ENCODE measurements around the gene TP53TG5. TPM values are rescaled to one million over a fixed set of nuclear protein-coding genes. Genes with fewer than 3 reads are reported as not detected.

Gene TP53TG5
- polyA plus RNA-seq, 1 experiment: not detected

DNA sequence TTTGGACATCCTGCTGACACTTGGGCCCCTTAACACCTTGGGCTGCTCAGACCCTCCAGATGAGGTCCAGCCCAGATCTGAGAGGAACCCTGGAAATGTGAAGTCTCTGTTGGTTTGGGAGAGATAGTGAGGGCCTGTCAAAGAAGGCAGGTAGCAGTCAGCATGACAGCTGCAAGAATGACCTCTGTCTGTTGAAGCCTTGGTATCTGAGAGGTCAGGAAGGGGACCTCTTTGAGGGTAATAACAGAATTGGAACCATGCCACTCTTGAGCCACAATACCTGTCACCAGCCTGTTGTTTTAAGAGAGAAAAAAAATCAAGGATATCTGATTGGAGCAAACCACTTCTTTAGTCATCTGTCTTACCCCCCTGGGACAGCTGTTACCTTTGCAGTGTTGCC, 11.0 kb downstream of the TP53TG5 start:
- H3K27me3 ChIP-seq (ENCODE audit: control insufficient read depth, insufficient read depth, low read length): no peaks in the 10 kb centered on the region
- ChIA-PET POLR2A (no interaction called here), CTCF (interaction anchor here (0.8 to 13.8 kb wide), 2 partner anchors 69 to 85 kb away, joined by 4 to 101 read pairs; no protein-coding TSS in a partner anchor)
- no peak overlapping the region for H3K4me3 ChIP-seq (ENCODE audit: low read depth, low read length)
- no peak for DNase-seq (ENCODE audit: low read depth)
- TF ChIP-seq, protein P1, sequence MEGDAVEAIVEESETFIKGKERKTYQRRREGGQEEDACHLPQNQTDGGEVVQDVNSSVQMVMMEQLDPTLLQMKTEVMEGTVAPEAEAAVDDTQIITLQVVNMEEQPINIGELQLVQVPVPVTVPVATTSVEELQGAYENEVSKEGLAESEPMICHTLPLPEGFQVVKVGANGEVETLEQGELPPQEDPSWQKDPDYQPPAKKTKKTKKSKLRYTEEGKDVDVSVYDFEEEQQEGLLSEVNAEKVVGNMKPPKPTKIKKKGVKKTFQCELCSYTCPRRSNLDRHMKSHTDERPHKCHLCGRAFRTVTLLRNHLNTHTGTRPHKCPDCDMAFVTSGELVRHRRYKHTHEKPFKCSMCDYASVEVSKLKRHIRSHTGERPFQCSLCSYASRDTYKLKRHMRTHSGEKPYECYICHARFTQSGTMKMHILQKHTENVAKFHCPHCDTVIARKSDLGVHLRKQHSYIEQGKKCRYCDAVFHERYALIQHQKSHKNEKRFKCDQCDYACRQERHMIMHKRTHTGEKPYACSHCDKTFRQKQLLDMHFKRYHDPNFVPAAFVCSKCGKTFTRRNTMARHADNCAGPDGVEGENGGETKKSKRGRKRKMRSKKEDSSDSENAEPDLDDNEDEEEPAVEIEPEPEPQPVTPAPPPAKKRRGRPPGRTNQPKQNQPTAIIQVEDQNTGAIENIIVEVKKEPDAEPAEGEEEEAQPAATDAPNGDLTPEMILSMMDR (IDR thresholded peaks at IDR 0.05; ENCODE audit: insufficient read depth, low read depth, low read length): no peak
- H3K36me3 ChIP-seq (ENCODE audit: control insufficient read depth, insufficient read depth, low read length): peaks cover 16% of the 10 kb centered on the region

DNA sequence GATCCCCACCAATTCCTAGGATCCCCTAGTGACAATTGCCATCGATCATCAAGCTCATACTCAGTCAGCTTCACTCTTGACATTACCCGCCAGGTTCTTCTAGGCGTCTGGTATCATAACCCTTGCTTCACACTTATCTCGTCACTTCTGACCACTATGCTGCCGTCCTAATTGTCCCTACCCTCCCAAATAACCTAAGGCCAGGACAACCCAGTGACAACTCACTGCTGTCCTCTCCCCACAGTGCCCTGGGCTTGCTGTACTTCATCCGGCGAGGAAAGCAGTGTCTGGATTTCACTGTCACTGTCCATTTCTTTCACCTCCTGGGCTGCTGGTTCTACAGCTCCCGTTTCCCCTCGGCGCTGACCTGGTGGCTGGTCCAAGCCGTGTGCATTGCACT, 11.5 kb downstream of the TP53TG5 start:
- no peaks in the 10 kb centered on the region for H3K27me3 ChIP-seq (ENCODE audit: control insufficient read depth, insufficient read depth, low read length)
- no peak overlapping the region for H3K4me3 ChIP-seq (ENCODE audit: low read depth, low read length)
- ChIA-PET POLR2A (no interaction called here), CTCF (interaction anchor here (0.6 to 13.8 kb wide), 4 partner anchors 13 to 409 kb away, joined by 3 to 101 read pairs (median 3); no protein-coding TSS in a partner anchor)
- peaks cover 16% of the 10 kb centered on the region for H3K36me3 ChIP-seq (ENCODE audit: control insufficient read depth, insufficient read depth, low read length)
- TF ChIP-seq, protein P1 (IDR thresholded peaks at IDR 0.05; ENCODE audit: insufficient read depth, low read depth, low read length): no peak
- DNase-seq (ENCODE audit: low read depth): no peak

DNA sequence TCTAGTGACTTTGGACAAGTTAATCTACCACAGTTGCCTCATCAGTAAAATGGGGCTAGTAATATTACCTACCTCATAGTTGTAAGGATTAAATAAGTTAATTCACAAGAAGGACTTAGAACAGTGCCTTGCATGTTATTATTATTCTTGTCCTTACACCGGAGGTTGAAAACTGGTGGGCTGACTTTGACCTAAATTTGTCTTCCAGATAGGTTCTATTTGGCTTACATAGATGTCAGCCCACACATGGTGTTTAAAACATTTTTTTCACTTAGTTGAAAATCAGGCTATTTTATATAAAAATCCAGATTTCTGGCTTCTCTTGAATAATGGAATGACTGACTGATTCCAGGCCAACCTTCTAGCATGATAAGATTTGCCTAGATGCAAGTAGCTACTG, 11.9 kb downstream of the TP53TG5 start:
- Histone ChIP-seq H3K36me3 (ENCODE audit: control insufficient read depth, insufficient read depth, low read length) (peaks cover 16% of the 10 kb centered on the region), H3K27me3 (ENCODE audit: control insufficient read depth, insufficient read depth, low read length) (no peaks in the 10 kb centered on the region), H3K4me3 (ENCODE audit: low read depth, low read length) (no peak overlapping the region)
- ChIA-PET POLR2A (no interaction called here), CTCF (interaction anchor here (0.6 to 13.8 kb wide), 6 partner anchors 7 to 409 kb away, joined by 3 to 101 read pairs (median 7); no protein-coding TSS in a partner anchor)
- DNase-seq (ENCODE audit: low read depth): no peak
- TF ChIP-seq, protein P1 (IDR thresholded peaks at IDR 0.05; ENCODE audit: insufficient read depth, low read depth, low read length): no peak

DNA sequence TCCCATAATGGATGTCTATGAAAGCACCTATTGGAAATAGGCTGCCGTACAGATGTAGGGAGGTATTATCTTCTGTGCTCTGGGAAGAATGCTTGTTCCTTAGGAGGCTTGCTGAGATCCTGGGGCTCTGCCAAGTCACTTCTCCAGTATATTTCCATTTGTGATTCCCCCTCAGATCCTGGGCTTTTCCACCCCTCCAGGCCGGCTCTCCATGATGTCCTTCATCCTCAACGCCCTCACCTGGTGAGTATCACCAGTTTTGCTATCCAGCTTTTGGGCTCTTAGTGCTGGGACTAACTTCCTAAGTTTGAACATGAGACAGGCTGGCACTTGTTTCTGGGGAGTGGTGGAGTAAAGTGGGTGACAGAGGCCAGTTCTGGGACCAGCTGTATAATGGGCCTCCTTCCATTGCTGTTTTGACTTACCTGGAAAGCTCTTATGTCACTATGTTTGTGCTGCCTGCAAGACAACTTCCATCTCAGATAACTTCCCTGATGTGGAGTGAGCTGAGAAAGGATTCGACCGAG, 12.6 kb downstream of the TP53TG5 start:
- TF ChIP-seq, protein P1 (IDR thresholded peaks at IDR 0.05; ENCODE audit: insufficient read depth, low read depth, low read length): no peak
- H3K27me3 ChIP-seq (ENCODE audit: control insufficient read depth, insufficient read depth, low read length): no peaks in the 10 kb centered on the region
- CTCF ChIA-PET: interaction anchor here (1.1 to 13.8 kb wide), 4 partner anchors 8 to 70 kb away, joined by 3 to 101 read pairs (median 39); no protein-coding TSS in a partner anchor
- no peak for DNase-seq (ENCODE audit: low read depth)
- H3K36me3 ChIP-seq (ENCODE audit: control insufficient read depth, insufficient read depth, low read length): peaks cover 16% of the 10 kb centered on the region
- POLR2A ChIA-PET: no interaction called here
- H3K4me3 ChIP-seq (ENCODE audit: low read depth, low read length): no peak overlapping the region

DNA sequence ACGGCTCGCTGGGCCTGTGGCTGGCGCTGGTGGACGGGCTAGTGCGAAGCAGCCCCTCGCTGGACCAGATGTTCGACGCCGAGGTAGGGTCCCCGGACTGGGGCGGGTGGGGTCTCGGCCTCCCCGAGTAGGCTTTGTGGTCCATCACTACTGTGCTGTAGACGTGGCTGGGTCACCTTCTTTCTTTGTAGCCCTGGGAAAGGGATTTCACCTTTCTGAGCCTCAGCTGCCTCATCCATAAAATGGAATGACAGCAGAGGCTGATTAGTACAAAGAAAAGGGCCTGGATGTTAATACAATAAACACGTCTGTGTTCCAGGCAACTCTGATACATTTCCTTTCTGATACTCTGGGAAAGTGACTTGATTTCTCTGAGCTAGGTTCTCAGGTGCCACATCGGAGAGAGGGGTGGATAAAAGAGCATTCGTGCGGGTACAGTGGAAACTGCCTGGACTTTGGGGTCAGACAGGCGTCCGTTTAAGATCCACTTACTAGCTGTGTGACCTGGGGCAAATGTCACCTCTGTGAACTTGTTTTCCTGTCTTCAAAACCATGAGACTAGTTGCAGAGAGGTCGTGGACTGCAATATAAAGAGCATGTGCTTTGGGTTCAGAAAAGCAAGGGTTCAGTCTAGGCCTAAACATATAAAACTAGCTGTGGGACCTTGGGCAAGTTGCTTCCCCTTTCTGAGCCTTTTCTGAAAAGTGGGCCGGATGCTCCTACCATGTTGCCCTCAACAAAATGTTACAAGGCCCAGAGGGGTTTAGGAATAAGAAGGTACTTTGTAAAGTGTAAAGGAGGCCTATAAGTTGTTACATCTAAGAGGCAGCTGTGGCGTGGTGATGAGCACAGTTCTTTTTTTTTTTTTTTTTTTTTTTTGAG, 14.3 kb downstream of the TP53TG5 start:
- ChIA-PET POLR2A (interaction anchor here (0.6 to 1.0 kb wide), 2 partner anchors 8 to 10 kb away, joined by 3 to 4 read pairs; no protein-coding TSS in a partner anchor), CTCF (interaction anchor here (0.5 to 6.0 kb wide), 31 partner anchors 10 to 449 kb away, joined by 3 to 75 read pairs (median 4); partner anchors contain the start of genes SDC4, TP53TG5 and UBE2C)
- Histone ChIP-seq H3K36me3 (ENCODE audit: control insufficient read depth, insufficient read depth, low read length) (peaks cover 16% of the 10 kb centered on the region), H3K27me3 (ENCODE audit: control insufficient read depth, insufficient read depth, low read length) (no peaks in the 10 kb centered on the region), H3K4me3 (ENCODE audit: low read depth, low read length) (peak overlapping the region; percentile 89)
- TF ChIP-seq, protein P1 (IDR thresholded peaks at IDR 0.05; ENCODE audit: insufficient read depth, low read depth, low read length): no peak
- no peak for DNase-seq (ENCODE audit: low read depth)
